CD4-positive, alpha-beta T cell treated with Interferon gamma for 1 hour (primary cell): ENCODE results near the gene UBE3B.

Source experiments
- DNase-seq: peaks from one replicate; pipeline ENCODE4 v3.0.0-alpha.2; 2020

UBE3B gene

GRCh38 chr12:109501299-109501698, 23.9 kb downstream of the UBE3B start:
- DNase-seq = no peak

DNA sequence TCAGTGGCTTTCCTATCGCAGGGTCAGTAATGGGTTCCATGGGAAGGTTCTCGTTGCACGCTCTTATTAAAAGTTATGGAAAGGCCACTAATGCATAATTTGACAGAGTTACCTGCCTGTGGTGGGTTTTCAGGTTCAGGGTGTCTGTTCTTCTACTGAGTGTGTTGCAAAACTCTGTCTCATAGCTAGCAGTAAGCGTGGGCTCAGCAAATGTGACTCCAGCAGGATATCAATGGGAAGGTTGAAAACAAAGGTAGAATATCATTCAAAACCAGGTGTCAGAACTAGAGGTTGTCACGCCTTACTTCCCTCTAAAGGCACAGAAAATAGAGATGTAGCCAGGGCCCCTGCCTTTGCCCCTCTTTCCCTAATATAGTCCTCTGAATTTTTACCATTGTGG, 24.9 kb downstream of the UBE3B start:
- DNase-seq = no peak

- DNase-seq = no peak
Observed at GRCh38 chr12:109503611-109504010, 26.2 kb downstream of the UBE3B start.

GRCh38 chr12:109504068-109504467, 26.6 kb downstream of the UBE3B start:
- no peak for DNase-seq

GRCh38 chr12:109510196-109510595, 32.8 kb downstream of the UBE3B start:
- DNase-seq = no peak

DNA sequence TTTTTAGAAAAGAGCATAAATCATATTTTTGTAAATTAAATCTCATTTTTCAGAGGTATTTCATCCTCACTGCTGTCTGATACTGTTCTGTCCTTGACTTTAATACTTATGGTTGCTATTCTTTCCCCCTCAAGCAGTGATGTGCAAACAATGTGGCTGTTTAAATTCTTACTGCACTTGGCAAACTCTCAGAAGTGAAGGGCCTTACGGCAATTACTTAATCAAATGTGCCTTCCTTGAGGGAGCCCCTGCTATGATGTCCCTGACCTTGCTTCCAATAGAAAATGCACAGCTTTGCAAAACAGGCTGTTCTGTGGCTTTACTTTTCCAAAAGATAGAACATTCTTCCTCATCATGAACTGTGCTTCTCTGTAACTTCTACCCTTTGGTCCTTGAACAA, 35.2 kb downstream of the UBE3B start:
- DNase-seq = no peak

DNA sequence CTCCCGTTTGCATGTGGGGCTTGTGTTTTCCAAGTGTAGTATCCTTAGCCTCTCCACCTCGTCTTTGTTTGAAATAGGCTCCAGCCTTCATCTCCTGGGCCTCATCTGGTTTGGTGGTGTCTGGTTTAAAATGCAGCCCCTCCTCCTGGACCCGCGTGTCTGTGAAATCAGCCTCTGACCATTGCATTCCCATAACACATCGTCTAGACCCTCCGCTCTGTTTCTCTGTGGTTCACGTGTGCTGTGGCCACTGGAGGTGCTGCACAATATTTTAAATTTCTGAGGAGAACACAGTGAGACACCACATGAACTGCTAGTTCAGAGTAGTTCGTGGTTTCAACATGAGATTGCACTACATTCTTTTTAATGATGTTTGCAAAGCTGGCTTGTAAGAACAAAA, 35.6 kb downstream of the UBE3B start:
- DNase-seq = no peak

DNA sequence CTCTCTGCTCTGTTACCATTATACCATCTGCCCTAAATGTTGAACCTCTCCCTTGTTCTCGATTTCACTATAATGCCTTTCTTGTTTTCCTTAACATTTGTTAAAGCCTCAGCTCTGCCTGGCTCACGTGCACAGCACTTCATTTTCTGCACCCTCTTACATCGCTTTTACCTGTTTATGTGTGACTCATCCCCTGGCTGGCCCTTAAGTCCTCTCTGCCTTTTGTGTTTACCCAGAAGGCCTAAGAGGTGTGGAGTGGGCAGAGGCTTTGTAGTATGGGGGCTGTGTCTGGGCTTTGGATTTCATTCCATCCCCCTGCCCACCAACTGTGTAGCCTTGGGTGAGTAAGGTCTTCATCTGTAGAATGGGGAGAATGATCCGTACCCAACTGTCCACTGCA, 36.5 kb downstream of the UBE3B start:
- no peak for DNase-seq

- no peak for DNase-seq
Observed at GRCh38 chr12:109517619-109518018, 40.2 kb downstream of the UBE3B start.

DNA sequence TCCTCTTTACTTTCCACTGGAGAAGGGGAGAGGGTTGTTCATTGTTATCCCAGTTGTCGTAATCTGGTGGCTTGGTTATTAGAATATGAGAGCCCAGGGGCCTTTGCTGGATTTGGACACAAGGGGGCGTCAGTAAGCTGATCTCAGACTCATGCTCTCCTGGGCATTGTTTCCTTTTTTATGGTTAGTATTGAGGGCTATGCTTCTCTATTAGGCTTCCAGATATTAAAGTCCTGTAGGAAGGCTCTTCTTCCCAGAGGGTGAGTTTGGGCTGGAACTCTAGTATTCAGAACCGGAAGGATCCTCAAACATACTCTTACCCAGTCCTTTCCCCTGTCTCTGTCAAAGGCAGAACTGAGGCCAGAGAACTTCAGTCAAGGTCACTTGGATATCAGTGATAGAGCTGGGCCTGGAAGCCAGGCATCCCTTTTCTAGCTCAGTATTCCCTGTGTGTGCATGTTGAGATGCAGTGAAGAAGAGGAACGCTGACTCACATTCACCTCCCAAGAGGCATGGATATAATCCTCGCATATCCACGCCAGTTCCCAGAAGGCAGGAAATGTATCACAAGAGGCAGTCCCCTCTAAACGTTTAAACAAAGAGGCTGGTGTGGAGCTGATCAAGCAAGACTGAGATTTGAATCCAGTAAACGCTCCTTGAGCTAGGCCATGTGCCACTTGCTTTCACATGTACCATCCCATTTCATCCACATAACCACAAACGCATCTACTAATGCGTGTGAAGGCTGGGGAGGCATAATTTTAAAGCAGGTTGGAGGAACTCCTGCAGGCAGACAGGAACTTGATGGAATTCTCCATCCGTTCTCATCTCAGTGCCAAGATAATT, 41.6 kb downstream of the UBE3B start:
- DNase-seq = peak; percentile 18

DNA sequence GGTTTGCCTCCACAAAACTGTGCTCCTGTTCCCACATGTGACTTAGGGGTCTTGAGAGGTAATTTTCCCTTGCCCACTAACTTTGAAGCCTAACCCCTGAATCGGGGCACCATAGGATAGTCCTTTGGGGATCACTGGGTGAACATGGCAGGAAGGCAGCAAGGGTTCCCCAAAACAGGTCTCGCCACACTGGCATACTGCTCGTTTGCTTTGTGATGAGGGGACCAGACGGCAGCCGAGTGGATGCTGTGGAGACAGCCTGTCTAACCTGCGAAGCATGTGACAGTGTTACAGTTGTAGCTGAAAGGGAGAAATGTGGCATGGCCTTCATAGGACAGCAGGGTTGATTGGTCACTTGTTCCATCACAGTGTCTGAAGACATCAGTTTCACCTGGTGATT, 42.4 kb downstream of the UBE3B start:
- DNase-seq = no peak

DNA sequence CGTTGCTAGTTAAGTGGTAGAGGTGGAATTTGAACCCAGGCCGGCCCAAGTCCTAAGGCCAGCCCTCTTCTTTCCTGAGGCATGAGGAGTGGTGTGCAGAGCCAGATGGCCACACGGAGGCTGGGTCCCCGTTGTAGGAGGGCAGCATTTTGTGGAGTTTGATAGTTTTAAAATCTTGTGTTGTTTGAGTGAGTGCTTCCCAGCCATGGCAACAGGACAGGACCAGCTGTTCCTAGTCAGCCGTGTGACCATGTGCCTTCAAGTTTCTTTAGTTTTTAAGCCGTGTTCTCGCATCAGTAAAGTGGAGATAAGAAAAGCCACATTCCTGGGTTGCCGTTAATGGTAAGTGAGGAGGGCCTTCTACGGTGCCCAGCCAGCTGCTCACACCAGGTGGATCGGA, 44.4 kb downstream of the UBE3B start:
- no peak for DNase-seq

DNA sequence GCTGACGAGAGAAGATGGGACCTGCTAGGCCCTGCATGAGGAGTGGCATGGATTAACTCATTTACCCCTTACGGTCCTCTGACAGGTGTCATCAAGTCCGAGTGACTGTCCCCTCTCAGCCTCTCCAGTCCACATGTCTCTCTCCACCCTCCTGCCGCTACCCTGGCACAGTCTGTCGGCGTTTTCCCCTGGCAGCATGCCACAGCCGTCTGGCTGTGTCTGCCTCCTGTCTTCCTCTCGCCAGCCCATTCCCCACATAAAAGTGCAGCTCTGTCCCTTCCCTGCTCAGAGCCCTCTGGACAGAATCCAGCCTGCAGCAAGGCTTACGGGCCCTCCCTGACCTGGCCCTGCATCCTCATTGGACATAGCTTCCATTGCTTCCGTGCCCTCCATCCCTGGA, 45.6 kb downstream of the UBE3B start:
- DNase-seq = no peak

DNA sequence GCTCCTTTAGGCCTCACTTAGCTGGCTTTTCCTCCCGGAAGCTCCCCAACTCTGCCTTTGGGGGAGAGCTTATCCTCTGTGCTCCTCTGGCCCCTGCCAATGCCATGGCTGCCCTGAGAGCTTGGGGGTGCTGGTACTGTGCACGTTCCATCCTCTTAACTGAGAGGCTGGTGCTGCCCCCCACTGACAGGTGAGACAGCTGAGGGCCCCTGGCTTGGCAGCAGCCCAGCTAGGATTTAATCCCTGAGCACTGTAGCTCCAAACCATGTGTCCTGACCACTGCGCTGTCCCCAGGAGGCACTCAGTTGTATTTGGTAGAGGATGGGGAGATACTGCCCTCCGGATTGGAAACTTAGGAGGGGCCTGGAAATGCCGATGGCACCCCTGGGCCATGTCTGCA, 46.1 kb downstream of the UBE3B start:
- DNase-seq = no peak

DNA sequence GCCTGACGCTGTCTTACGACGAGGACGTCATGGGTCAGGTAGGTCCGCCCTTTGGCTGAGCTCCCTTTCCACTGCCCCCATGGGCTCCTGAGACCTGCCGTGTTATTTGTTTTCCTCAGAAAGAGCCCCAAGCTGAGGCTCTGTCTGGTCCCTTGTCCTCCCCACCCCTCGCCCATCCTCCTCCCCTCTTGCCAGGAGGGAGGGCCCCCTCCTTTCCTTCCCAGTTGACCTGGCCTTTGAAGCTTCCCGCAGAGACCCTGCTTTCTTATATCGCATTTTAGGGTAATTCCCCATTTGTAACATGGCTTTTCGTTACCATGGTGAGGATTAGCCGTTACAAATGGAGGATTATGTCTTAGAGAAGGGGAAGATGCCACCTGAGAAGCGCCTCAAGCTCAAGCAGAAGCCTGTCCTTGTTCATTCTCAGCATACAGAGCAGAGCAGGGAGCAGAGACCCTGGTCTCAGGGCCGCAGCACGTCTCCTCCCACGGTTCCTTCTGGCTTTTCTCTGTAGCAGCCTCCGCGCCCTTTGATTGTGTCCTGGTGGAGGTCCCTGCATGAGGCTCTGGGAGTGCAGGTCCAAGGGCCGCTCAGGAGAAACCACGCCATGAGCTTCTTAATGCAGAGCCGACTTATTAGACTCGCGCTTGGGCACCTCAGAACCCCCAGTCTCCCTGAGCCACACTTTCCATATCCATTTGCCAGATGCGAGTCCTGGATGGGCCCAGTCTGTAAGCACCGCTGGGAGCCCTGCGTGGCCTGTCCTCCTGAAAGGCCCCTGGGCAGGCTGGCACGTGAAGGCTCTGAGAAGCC, 47.2 kb downstream of the UBE3B start:
- DNase-seq = no peak

DNA sequence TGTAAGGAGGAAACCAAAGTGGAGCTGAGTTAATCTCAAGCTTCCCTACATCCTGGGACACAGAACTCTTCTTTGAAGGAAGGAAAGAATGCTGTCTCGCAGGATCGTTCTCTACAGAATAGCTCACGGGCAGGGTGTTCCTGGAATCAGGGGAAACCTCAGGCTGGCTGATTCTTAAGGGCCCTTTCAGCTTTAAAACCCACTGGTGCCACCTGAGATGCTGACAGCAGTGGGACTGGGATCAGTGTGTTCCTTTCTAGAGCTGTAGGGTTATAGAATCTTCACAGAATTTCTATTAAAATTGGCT, 47.8 kb downstream of the UBE3B start:
- no peak for DNase-seq

GRCh38 chr12:109527489-109528123, 50.2 kb downstream of the UBE3B start:
- DNase-seq = no peak

DNA sequence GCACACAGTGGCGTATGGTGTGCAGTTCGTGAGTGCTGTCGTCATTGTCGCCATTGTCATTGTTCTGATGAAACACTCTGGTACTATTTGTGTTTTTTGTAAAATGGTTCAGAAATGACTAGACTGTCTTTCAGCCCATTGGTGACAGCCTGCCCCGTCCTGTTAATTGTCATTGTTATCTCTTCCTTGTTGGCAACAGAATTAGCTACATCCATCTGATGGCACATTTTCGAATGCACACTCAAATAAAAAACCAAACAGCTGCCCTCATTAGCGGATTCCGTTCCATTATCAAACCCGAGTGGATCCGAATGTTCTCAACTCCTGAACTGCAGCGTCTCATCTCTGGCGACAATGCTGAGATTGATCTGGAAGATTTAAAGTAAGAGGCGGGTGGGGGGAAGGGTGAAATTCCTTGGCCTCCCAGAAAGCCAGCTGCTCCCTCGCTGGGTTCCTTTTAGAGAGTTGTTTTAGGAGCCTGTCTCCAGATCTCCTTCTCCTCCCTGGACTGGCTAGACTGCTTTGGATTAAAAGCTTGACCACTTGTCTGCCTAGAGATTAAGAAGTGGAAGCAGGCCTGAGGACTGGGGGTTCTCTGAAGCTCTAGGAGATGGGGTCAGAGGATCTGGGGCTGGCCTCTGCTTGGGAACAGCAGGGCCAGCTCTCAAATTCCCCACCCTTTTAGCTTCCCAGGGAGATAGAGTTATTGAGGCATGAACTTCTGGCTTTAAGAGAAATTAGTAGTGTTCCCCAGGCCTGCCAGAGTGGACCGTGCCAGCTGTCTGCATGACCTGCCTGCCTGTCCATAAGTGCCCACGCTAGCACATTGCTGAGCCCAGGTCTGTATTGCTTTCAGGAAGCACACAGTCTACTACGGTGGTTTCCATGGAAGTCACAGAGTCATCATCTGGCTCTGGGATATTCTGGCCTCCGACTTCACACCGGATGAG, 52.5 kb downstream of the UBE3B start:
- no peak for DNase-seq

DNA sequence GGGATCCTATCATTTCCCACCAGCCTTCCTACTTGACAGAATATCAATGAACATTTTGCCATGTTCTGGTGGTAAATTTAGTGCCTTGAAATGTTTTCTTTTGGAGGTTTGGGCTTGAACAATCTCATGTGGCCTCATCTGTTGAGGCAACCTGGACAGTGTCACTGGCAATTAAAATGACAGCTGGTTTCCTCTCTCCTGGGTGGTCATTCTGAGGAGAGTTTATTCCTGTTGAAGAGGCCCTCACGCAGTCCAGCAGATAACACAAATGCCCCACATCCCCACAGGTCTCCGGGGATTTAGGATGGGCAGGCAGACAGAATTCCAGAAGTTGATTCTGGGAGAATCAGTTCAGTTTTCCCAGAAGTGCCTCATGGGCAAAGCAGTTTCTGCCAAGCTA, 54.0 kb downstream of the UBE3B start:
- DNase-seq = no peak

DNA sequence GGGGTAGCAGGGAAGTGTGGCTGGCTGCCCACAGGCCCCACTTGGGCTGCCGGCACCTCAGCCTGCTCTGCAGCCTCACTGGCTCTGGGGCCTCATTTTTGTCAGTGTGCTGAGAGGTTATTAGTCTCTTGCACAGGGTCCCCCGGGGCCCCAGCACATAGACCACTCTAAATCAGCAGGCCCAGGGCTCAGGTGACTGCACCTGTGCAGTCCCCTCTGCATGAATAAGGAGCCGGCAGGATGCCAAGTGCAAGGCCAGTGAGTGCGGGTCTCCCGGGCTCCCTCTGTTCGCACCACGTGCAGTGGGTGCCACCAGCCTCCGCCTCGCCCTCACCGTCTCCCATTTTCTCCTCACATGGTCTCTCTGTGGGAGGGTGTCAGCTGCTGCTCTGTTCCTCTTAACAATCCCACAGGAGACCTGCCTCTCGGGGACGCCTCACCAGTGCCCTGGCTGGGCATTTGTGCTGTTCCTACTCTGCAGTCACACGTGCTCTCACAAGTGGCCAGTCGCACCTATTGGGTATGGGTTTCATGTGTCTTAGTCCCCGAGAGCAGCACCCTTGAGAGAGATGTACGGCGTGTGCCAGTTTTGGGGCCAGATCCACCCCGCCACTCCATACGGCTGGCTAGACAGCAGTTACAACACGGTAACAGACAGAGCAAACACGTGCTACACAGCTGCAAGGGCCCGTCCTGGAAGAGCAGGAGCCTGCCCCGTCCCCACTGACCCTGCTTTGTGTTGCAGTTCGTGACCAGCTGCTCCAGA, 55.5 kb downstream of the UBE3B start:
- DNase-seq = no peak

- DNase-seq = no peak
Observed at GRCh38 chr12:109533487-109533740, 56.0 kb downstream of the UBE3B start.

DNA sequence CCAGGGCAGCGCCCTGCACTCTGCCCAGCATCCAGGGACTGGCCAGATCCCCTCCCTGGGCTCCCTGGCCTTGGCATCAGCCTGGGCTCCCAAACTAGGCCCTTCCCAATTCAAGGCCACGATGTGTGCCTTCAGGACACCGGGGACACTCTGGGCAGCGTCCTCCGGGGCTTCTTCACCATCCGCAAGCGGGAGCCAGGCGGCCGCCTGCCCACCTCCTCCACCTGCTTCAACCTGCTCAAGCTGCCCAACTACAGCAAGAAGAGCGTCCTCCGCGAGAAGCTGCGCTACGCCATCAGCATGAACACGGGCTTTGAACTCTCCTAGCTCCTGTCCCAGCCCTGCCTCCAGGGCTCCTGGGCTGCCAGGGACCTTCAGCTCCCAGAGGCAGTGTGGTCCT, 57.0 kb downstream of the UBE3B start:
- no peak for DNase-seq
